SH-SY5Y (cell line): ENCODE data around the gene MYT1.

Source experiments
- GATA2 ChIP-seq: IDR thresholded peaks from 2 replicates; pipeline ENCODE4 v1.6.1; 2011; ENCODE audit warnings: mild to moderate bottlenecking, low read depth, low read length
- GATA3 ChIP-seq: IDR thresholded peaks from 2 replicates; pipeline ENCODE4 v1.6.1; 2011; ENCODE audit warnings: low read depth, mild to moderate bottlenecking, low read length, moderate library complexity

DNA sequence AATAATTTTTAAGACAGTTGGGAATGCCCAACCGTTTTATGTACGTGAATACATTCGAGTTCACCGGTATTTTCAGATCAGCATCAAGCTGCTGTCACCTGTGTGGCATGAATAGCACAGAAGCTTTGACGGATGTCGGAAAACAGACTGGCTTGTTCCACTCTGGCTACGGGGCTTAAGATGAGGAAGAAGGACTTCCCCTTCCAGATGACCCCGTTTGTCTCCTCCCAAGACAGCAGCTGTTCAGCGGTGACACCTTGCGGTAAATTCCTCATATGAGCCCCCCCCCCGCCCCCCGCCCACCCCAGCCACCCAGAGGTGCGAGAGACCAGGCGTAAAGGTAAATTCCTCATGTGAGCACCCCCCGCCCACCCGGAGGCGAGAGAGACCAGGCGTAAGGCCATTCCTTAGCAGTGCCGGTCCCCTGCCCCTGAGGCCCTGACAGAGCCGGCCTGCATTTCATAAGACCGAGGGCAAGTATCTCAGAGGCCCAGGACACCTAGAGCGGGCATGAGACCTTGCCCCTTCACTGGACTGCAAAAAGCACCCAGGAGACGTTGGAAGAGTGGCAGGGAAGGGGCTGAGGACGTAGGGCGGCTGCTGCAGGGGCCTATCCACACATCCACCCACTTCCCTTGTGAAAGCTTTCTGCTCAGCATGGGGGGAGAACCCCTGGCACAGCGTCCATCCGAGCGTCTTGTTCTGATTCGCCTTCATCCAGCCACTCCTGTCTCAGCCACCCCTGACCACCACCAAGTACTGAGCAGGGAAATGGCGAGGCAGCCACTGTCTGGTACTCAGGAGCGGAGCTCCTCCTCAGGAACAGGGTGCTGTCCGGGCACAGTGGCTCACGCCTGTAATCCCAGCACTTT lies 84.0 kb downstream of the MYT1 start:
- TF ChIP-seq GATA3 (no peak), GATA2 (no peak)
